Superior temporal gyrus (tissue), 1 donor: Measurements from ENCODE around the gene ACOT7.
A peak's percentile ranks its signal among the peaks of the same experiment; 100 is the strongest.

Experiments used
- DNase-seq: peaks from one replicate; pipeline ENCODE4 v3.0.0-alpha.2; 2016; ENCODE audit errors: extremely low spot score

Gene ACOT7

GRCh38 chr1:6424619-6425593 lies 31.3 kb upstream of the ACOT7 start, which contains the start of gene ESPN:
Gene ESPN, plus strand, starts transcription at chr1:6424776. Its CDS starts 180 bp downstream, at chr1:6424956.
- no peak for DNase-seq

GRCh38 chr1:6424000-6424565 lies 30.5 kb upstream of the ACOT7 start:
- no peak for DNase-seq

- no peak for DNase-seq
These were observed 29.9 kb upstream of the ACOT7 start for GRCh38 chr1:6423321-6423999.

GRCh38 chr1:6421266-6421665 lies 27.7 kb upstream of the ACOT7 start:
- DNase-seq, result no peak

GRCh38 chr1:6420454-6421042 lies 27.0 kb upstream of the ACOT7 start:
- DNase-seq, result no peak

GRCh38 chr1:6419804-6420453 lies 26.4 kb upstream of the ACOT7 start, which contains the start of gene HES2:
Gene HES2, minus strand, starts transcription at chr1:6419919. Its CDS starts 99 bp downstream, at chr1:6419820.
- DNase-seq, result no peak

- no peak for DNase-seq
These were observed 25.8 kb upstream of the ACOT7 start for GRCh38 chr1:6419397-6419803.

GRCh38 chr1:6418668-6419396 lies 25.3 kb upstream of the ACOT7 start:
- DNase-seq, result no peak

GRCh38 chr1:6417961-6418667 lies 24.5 kb upstream of the ACOT7 start:
- no peak for DNase-seq

GRCh38 chr1:6416906-6417305 lies 23.3 kb upstream of the ACOT7 start:
- DNase-seq, result no peak

- no peak for DNase-seq
These were observed 22.7 kb upstream of the ACOT7 start for GRCh38 chr1:6416295-6416656.

- DNase-seq, result no peak
These were observed 21.5 kb upstream of the ACOT7 start for GRCh38 chr1:6414881-6415626.

GRCh38 chr1:6414443-6414844 lies 20.9 kb upstream of the ACOT7 start:
- peak; percentile 32 for DNase-seq

GRCh38 chr1:6412896-6413295 lies 19.3 kb upstream of the ACOT7 start:
- no peak for DNase-seq

- no peak for DNase-seq
These were observed 16.8 kb upstream of the ACOT7 start for GRCh38 chr1:6410248-6410893.

- DNase-seq, result no peak
These were observed 16.2 kb upstream of the ACOT7 start for GRCh38 chr1:6409733-6410132.

- no peak for DNase-seq
These were observed 15.5 kb upstream of the ACOT7 start for GRCh38 chr1:6409053-6409452.

- no peak for DNase-seq
These were observed 14.5 kb upstream of the ACOT7 start for GRCh38 chr1:6408023-6408422.

GRCh38 chr1:6401673-6402072 lies 8.1 kb upstream of the ACOT7 start:
- no peak for DNase-seq
